T follicular helper cell (primary cell): ENCODE results near the gene B4GALT7.

Experiments
- DNase-seq: peaks from one replicate; pipeline ENCODE4 v3.0.0-alpha.2; 2020; ENCODE audit warnings: low read depth

B4GALT7 gene

DNA sequence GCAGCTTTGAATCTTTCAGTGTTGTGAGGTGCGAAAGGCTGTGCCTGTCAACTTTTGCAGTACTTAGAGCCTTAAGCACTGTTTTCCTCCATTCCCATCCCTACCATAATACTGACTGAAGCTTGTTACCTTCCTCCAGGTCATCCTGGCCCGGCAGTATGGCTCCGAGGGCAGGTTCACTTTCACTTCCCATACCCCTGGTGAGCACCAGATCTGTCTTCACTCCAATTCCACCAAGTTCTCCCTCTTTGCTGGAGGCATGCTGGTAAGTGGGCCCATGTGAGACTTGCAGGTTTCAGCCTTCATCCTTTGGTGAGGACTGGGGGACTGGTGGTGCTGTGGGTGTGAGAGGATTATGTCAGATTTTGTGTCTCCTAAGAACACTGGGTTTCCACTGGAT is 6.4 kb upstream of the B4GALT7 start:
- DNase-seq, result no peak

DNA sequence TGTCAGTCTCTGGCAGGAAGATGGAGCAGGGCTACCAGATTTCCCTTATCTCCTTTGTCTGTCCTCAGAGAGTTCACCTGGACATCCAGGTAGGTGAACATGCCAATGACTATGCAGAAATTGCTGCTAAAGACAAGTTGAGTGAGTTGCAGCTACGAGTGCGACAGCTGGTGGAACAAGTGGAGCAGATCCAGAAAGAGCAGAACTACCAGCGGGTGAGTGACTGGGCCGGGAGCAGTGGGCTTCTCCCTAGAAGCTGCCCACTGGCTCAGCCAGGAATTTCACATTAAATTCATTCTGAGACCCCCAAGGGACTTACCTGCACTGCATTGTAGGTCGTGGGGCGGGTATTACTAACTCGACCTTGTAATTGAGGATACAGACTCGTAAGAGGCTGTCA is 5.9 kb upstream of the B4GALT7 start:
- DNase-seq, result no peak

DNA sequence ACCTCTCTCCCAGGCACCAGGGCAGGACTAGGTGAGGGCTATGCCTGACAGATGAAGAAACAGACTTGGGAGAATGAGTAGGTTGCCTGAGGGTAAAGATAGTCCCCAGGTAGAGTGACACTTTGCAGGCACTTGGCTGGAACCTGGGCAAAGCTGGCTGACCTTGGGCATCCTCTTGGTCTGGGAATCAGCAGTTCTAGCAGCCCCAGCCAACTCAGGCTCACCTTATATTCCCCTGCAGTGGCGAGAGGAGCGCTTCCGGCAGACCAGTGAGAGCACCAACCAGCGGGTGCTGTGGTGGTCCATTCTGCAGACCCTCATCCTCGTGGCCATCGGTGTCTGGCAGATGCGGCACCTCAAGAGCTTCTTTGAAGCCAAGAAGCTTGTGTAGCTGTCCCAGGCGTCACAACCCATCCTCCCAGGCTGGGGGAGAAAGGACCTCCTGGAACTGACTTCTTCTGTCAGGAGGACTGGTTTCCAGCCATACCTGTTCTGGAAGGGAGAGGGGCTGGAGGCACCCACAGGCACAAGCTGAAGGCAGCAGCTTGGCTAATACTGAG is 4.8 kb upstream of the B4GALT7 start:
- DNase-seq, result no peak

DNA sequence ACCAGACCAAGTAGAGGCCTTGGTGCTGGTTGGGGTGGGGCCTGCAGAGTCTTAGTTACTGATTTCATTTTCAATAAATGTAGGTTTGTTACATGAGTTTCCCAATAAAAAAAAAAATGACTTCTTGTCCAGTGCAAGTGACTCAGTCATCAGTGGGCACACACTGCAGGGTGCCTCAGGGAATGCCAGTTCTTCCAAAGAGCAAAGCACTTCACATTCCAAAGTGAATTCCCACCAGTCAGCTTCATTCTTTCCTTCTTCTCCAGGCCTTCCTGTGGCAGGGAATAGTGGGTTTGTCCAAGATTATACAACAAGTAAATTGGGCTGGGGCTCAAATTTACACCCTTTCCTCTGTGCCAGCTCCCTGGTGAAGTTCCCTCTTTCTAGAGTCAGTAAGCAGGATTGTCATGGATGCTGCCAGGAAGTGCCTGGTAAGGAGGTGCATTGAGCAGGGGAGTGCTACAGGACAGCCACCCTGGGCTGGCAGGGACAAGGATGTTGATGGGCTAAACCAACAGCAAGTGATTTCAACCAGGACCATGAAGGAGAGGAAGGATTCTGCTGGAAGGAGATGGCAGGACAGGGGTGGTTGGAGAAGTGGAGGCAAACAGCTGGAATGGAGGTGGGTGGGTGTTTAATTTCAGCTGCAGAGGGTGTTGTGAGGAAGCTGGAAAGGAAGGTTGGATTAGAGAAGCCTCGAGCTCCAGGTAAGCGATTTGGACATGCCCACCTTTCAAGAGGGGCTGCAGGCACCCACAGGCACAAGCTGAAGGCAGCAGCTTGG is 3.7 kb upstream of the B4GALT7 start:
- no peak for DNase-seq

DNA sequence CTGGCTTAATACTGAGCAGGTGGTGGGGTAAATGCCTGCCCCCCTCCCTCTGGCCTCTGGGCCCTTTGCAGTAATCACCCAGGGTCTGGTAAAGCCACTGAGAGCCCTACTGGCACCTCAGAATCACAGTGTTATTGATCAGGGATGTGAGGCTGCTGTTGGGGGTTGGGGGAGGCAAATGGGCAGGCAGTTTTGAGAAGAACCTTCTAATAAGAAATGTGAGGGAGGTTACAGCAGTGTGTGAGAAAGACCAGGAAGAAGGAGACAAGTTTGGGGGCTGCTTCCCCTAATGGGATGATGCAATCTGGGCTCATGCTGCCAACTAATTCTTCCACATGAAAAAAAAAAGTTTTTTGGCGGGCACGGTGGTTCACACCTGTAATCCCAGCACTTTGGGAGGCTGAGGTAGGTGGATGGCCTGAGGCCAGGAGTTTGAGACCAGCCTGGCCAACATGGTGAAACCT is 3.1 kb upstream of the B4GALT7 start:
- DNase-seq, result no peak

DNA sequence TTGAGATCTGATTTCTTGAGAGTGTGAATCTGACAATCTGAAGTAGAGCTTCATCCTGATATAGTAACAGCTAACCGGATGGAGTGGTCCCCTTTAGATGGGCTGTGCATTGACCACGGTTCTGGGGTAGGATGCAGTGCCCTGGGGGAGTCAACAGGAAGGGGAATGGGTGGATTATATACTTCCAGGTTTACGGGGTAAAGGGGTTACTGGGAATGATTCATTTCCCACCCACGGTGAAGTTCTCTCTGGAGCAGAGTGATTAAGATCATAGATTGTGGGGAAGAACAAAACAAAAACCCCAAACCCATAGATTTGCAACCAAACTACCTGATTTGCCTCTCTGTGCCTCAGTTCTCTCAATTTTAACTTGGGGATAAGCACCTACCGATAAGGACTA is 1.5 kb upstream of the B4GALT7 start:
- DNase-seq, result no peak

DNA sequence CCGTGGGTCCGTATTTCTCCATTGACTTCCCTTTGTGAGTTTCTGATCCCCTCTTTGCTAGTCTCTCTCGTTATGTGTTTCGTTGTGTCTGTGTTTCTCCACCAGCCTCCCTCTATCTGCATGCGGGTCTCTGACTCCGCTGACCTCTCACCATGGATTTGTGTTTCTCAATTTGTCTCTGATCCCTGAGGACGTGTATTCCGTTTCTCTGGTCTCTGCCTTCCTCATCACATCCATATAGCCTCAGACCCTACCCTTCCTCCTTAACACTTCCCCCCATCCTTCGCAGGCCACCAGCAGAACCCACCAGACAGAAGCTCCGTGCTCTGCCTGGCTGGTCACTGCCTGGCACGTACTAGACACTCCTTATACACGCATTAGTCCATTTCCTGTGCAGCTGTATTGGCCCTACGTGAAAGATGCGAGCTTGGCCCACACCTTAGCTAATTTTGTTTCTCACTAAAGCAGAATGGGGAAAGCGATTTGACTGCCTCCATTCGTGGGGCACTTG is 631 bp downstream of the B4GALT7 start:
- no peak for DNase-seq

DNA sequence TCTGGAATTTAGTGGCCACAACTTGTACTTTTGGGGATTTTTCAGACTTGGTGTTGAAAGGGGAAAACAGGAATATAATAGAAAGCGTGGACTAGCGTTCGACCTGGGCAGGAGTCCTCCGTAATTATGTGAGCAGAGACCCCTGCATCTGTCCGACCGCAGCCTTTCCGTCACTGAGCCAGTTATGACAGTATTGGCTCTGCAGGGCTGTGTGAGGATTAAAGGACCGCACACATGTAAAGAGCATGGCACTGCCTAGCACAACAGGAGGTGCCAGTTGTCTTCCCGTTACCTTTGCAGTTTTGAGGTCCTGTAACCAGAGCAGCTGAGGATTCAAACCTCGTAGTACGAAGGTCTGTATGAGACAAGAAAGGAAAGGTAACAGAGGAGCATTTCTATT is 1.2 kb downstream of the B4GALT7 start:
- DNase-seq, result no peak

DNA sequence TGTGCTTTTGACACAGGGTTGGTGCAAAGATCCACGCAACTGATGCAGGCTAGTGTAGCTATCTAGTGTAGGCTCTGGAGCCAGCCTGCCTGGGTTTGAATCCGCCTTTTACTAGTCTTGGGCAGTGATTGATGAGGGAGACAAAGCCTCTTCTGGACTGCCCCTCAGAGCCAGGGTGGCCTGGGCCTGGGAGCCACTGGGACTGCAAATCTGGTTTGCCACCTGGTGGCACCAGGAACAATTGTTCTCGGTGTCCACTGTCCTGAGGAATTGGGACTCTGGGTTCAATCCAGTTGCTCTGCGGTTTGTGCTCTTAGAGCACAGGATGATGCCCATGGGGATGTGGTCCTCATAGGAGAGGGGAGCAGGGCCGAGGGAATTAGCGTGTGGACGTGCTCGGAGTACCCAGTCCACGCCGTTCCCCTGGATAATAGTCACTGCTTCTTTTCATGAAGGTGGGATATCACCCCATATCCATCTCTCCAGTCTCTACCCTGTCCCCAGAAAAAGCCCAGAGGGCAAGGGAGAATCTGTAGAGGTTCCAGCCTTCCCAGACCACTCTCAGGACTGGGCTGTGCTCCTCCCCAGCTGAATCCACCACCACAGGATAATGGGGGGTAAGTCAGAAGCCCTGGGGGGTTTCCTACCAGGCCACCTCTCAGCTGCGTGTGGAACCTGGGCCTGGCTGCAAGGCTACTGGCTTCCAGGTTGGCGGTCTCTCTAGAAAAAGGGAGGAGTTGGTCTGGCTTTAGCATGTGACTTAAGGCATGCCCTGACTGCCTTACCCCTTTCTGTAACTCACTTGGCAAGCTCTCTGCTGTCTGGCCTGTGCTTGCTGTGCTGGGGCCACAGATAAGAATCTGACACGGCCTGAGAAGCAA is 1.9 kb downstream of the B4GALT7 start:
- DNase-seq, result no peak

DNA sequence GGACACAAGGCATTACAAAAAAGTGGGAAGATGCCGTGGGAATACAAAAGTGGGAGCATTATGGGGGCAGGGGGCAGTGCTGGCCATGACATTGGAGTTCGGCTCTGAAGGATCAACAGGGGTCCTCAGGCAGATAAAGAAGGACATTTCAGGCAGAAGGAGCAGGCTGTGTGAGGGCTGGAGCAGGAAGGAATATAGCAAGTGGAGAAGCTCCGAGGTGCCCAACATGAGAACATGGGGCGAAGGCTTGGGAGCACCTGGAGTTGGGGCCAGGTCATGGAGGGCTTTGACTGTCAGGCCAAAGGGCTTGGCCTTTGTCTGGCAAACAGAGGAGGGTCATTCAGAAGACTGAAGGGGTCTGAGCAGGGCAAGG is 2.5 kb downstream of the B4GALT7 start:
- no peak for DNase-seq

DNA sequence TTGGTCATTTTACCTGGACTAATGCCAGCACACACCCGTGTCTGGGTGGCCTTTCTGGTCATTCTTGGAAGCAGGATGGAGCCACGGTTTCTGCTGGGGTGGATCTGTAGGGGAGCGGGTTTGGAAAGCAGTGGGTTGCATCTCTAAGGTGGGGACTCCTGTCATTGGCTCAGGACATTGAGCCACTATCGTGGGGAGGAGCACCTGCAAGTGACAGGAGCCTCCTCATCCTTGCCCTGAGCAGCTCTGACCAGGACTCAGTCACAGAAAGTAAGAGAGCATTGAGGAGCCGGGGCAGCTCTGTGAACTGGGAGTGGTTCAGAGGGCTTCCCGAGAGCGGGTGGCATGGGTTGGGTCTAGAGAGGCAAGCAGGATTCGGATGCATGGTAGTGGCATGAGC is 3.7 kb downstream of the B4GALT7 start:
- DNase-seq, result no peak

DNA sequence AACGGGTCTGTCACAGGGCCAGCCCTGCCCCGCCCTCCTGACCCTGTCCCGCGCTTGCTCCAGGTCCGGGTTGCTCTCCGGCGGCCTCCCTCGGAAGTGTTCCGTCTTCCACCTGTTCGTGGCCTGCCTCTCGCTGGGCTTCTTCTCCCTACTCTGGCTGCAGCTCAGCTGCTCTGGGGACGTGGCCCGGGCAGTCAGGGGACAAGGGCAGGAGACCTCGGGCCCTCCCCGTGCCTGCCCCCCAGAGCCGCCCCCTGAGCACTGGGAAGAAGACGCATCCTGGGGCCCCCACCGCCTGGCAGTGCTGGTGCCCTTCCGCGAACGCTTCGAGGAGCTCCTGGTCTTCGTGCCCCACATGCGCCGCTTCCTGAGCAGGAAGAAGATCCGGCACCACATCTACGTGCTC is 4.2 kb downstream of the B4GALT7 start:
- no peak for DNase-seq

DNA sequence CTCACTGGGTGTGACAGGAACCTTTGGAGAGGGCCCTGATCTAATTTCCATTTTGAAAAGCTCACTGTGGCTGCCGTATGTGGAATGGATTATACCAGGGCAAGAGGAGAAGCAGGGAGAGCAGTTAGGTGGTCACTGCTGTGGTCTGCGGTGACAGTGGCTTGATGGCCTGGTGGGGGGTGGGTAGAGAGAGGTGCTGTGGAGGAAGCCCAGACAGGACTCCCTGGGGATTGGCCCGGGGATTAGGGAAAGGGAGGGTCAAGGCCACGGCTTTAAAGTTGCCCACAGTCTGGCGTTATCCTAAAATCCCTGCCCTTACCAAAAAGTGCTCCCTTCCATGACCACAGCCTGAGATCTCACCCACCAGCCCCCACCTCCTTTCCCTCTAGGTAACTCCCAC is 4.7 kb downstream of the B4GALT7 start:
- DNase-seq, result no peak

DNA sequence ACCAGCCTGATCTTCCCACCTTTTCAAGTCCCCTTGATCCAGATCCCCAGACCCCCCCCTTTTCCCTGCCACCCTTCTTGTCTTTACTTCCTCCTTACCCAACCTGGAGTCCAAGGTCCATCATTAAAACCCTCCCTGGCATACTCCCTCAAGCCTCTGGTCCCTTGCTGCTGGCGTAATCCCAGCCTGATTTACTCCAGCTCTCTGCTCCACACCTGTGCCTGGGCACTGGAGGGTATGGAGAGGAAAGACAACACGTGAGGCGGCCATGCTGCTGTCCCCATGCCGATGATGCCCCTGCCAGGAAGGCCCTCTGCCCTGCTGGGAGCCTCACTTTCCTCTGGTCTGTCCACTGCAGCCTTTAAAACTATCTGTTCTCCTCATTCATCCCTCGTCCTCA is 5.1 kb downstream of the B4GALT7 start:
- DNase-seq, result no peak

DNA sequence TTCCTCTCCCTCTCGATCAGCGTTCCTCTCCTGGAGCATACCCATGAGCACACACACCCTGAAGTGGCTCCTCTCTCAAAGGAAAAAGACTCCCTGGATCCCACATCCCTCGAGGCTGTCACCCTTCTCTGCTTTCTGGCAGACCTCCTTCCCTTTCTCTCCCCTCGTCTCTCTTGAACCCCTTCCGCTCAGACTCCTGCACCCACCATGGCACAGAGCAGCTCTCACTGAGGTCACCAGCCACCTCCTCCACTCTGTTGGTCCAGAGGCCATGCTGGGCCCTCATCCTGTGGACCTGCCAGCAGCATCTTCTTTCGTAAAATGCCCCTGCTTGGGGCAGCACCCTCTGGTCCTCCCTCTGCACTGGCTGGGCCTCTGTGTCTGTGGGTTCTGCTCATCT is 5.7 kb downstream of the B4GALT7 start:
- DNase-seq, result no peak

DNA sequence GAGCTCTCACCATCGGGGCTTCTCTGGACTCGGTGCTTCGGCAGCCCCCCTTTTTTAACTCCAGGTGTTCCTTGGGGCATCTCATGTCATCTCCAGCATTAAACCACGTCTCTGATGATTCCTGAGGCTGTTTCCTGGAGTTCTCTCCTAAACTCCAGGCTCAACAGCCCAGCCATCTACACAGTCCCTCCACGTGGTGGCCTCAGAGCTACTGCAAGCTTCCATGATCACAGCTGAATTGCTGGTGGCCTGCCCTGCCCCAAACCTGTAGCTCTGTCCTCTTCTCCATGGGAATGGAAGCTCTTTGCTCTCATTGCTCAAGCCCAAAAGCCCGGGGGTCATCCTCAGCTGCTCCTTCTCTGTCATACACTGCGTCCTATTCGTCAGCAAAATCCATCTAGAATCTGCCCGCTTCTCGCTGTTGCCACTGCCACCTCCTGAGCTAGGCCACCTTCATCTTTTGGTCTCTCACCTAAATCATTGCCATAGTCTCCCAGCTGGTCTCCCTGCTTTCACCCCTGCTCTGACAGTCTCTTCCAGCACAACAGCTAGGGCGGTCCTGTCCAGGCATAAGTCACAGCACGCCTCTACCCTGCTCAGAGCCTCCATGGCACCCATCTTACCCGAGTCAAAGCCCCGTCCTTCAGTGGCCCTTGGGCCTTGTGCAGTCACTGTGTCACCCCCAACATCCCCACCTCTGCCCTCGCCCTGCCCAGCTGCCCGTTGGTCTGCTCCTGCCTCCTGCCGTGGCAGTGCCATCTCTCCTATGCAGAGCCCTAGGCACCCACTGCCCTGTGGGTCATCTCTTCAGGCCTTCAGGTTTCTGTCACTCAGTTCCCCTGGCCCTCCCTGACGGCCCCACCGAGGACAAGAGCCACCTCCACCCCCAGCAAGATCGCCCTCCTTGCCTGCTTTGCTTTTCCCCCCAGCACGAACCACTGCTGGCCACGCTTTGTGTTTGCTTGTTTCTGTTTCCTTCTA is 6.4 kb downstream of the B4GALT7 start:
- no peak for DNase-seq

DNA sequence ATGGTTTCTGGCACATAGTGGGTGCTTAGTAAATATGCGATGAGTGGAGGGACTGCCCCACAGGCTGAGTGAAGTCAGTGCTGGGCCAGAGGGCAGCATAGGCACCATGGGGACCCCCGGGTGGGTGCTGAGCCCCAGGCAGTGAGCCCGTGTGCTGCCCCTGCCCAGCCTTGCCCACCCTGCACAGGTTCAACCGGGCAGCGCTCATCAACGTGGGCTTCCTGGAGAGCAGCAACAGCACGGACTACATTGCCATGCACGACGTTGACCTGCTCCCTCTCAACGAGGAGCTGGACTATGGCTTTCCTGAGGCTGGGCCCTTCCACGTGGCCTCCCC is 7.2 kb downstream of the B4GALT7 start:
- no peak for DNase-seq

DNA sequence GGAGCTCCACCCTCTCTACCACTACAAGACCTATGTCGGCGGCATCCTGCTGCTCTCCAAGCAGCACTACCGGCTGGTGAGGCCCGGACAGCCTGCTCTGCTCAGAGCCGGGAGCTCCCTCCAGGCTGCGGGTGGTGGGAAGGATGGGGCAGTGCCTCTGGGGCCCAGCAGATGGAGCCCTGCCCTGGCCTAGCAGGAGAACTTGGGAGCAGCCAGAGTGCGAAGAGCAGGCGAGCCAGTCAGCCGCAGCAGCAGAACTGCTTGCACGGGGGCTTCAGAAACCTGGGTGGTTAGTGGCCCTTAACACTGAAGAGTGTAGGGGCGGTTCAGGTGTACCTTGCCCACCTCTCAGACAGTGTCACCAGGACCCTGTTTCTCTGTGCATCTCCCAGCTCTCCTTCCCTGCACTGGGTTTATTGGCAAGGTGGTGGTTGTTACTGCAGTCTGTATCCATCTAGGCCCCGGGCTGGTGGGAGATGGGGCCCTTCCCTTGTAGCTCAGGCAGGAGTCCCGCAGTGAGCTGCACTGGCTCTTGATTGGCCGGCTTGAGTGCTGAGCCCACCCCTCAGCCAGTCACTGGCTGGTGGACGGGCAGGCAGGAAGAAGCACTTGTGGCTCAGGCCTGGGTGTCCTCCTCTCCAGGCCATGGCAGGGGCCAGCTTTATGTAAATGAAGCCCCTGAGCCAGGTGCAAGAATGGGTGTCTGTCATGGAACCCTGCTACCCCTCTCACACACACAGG is 7.7 kb downstream of the B4GALT7 start:
- DNase-seq, result peak; percentile 35

DNA sequence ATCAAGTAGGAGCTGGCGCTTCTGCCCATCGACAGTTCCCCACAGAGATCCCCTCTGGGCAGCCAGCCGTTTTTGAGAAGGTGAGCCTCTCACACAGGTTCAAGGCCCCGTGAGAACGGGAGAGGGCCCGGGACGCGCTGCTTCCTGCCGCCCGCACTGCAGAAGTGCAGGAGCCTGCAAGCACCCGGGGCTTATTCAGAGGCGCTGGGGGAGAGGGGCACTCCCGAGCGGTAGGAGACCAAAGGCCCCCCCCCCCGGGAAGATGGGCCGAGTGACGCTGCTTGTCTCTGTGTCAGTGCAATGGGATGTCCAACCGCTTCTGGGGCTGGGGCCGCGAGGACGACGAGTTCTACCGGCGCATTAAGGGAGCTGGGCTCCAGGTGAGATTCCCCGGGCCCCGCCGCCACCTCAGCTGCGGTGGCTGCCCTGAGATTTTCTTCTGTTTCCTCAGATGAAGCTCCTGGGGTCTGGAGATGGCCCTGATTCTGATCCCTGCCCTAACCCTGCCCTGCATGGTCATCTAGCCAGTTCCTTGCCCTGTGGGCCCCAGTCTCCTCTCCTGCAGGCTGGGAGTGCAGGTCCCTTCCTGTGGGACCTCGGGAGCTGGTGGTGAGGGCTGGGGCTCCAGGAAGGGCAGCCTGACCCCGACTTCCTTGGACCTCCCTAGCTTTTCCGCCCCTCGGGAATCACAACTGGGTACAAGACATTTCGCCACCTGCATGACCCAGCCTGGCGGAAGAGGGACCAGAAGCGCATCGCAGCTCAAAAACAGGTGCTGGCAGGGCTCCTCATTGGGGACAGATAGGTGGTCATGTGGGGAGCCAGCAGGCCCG is 8.5 kb downstream of the B4GALT7 start:
- no peak for DNase-seq
